GM18868 (cell line): ENCODE measurements around the gene STEAP2.

Experiments
- ATAC-seq: cut with Tn5 transposase; IDR thresholded peaks from one replicate; pipeline ENCODE4 v1.9.1; 2021; ENCODE audit warnings: mild to moderate bottlenecking, moderate library complexity; ENCODE audit not compliant: unreplicated experiment

Gene STEAP2

DNA sequence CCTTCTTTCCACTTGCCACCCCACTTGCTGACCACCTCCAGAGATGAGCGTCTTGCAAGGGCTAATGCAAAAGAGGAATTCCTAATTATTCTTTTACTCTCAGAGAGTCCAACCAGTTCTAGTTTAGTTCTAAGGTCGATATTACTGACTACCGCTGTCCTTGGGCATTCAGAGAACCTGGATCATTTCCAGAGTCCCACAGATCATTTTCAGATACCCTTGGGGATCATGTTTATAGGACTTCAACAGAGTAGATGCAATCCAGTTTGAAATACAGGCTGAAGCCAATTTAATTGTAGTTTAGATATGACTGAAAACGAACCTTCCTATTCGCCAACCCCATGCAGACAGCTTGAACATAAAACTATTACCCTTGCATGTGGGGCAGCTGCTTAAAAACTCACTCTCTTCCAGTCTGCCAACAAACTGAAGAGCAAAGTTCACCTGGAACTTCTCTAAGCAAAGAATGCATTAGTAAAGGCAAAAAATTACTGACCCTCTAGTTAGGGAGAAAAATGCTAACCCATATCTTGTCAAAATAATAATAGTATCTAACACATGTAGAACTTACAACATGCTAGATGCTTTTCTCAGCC is 55.8 kb downstream of the STEAP2 start:
- ATAC-seq, result no peak

DNA sequence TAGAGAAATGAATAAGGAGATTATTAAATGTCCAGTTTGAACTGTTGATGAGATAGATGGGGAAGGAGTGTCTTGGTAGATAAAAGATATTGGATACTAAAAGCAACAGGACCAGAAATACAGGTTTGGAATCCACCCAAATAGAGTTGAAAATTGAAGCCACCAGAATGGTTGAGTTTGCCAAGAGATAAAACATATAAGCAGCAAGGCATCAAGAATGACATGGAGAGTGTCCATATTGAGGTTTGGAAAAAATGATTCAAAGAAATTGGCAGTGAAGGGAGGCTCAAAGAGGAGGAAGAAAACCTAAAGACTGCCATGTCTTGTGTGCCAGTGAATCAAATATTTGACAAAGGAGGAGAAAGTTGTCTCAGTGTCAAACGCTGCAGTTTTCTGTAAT is 57.6 kb downstream of the STEAP2 start:
- no peak for ATAC-seq

DNA sequence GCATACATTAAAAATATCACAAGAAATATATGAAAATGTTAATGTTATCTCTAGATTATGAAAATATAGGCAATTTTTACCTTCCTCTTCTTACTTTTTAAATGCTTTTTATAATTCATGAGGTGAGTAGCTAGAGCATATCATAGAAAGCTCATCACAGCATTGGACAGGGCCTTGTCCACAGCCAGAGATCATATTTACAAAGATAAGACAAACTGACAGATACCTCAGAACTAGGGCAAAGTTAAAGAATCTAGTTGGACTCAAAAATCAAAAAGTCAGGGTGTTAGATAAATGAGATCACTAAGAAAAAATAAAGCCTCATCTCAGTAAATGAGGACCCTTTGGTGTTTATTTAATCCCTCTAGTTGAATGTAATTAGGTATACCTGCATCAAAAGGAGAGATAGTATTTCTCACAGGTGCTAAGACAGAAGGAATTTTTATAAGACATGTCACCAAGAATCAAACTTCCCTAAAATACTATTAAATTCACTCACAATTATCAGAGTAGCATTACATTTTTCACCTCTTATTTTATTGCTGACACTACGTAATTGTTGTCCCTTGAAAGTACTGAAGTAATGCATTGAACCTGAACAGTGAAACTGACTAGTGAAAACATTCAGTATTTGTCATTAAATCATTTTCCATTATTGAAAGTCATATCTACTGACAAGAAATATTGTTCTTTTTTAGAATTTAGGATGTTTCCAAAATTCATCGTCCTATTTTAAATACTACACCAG is 59.1 kb downstream of the STEAP2 start:
- ATAC-seq, result no peak

DNA sequence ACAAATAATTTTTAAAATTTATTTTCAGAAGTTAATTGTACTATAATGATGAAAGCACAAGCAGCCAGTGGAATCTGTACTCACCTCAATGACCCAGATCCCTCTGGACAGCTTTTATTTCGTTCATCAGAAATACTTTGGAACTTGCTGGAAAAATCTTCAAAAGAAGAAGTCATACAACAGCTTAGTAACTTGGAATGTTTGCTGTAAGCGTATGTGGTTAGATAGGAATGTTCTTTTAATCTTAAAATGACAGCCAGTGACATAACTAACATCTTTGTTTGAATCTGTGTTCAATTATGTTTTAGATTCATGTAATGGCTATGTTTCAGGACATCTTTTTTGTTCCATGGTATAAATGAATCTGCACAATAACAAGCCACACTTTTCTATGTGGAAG is 60.2 kb downstream of the STEAP2 start:
- no peak for ATAC-seq

- no peak for ATAC-seq
Observed at GRCh38 chr7:90272242-90272641, 60.7 kb downstream of the STEAP2 start.

GRCh38 chr7:90274161-90274560 is 62.6 kb downstream of the STEAP2 start:
- no peak for ATAC-seq

GRCh38 chr7:90276033-90276728 is 64.6 kb downstream of the STEAP2 start:
- ATAC-seq, result no peak
